ENCODE data around the gene PPIL6. TPM values are rescaled to one million over a fixed set of nuclear protein-coding genes. Genes with fewer than 3 reads are reported as not detected.

The PPIL6 gene
- total RNA-seq: 0.34 and 0.65 TPM in 2 replicates

DNA sequence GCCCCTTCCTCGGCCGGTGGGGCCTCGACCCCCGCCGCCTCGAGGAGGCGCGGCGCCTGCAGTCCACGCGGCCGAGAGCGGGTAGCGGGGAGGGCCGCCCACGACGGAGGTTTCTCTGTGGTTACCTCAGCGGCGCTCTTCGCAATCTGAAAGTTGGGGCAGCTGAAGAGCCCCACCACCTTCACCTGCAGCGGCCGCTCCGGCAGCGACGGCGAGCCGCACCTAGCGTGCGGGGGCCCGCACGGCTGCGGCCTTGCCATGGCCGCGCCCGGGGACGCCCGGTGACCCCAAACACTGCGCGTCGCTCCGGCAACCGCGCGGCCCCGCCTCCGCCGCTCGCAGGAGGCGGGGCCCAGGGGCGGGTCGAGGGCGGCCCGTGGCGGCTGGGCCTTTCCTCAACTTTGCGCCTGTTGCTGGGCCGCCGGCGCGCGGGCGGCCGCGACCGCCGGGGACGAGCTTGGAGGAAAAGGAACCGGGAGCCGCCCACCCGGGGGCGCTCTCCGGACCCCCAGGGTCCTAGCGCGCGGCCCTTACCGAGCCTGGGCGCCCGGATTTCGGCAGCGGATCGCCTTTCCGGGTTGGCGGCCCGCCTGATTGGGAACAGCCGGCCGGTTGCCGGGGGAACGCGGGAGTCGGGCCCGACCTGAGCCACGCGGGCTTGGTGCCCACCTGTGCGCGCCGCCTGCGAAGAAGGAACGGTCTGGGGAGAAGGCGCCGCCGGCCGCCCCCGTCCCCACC lies at the start of gene PPIL6, which contains the start of gene SMPD2:
Gene PPIL6 (minus strand): TSS at position 298 of the 738 bp plus-strand sequence. CDS start 38 bp downstream, at position 260.
Gene SMPD2 (plus strand): TSS at position 394 of the 738 bp plus-strand sequence. CDS start 398 bp downstream, outside the sequence.
- DNase-seq: peak; percentile 92

DNA sequence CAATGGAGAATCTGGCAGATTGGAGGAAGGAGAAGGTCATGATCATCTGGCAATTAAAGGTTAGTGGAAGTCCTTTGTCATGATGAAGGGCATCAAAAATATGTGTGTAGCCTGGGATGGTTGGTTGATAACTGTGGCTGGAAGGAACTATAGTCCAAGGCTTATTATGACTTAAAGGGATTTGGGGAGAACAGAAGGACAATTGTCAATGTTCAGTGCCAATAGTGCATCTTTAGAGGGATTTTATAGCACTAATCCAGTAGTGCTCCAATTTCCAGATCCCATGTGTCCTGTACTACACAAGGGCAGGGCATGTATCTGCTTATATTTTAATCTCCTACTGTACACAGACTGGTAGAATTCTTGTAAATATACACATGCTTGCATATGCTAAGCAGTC lies 47.6 kb upstream of the PPIL6 start:
- no peak for DNase-seq

DNA sequence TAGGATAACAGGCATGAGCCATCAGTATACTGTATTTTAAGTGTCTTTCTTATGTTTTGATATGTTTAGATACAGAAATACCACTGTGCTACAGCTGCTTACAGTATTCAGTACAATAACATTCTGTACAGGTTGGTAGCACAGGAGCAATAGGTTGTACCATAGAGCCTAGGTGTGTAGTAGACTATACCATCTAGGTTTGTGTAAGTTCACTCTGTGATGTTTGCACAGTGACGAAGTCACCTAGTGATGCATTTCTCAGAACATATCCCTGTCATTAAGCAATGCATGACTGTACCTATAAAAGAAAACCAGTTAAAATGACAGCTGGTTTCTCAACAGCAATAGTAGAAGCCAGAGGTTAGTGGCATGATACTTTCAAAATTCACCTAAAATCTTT lies 45.6 kb upstream of the PPIL6 start:
- DNase-seq: no peak

DNA sequence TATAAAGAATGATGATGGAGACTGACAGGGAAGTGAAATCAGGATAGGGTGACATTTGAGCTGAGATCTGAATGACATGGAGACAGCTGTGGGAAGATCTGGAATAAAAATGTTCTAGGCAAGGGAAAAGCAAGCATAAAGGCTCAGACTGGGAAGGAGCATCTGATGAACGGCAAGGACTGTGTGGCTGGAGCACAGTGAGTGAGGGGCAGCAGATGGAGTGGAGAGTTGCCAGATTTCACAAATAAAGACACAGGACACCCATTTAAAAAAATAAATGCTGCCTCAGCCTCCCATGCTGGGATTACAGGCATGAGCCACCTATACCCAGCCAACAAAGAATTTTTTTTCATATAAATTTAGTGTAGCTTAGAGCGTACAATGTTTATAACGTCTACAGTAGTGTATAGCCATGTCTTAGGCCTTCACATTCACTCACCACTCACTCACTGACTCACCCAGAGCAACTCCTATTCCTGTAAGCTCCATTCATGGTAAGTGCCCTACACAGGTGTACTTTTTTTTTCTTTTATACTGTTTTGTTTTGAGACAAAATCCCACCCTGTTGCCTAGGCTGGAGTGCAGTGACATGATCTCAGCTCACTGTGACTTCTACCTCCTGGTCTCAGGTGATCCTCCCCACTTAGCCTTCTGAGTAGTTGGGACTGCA lies 45.0 kb upstream of the PPIL6 start:
- no peak for DNase-seq

DNA sequence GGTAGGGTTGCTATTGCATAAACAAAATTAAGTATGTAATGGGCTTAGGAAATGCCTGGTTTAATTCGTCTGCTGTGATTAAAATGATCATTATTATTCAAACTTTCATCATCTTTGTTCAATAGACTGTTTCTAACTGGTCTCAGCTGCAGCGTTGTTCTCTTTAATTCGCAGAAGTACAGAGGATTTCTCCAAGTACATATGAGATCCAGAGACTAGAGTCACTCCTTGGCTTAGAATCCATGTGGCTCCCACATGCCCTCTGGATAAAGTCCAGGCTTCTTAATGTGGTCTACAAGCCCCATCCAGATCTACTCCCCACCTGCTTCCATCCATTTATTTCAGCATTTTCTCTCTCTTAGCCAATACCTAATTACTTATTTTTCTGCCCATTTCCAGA lies 43.7 kb upstream of the PPIL6 start:
- no peak for DNase-seq

DNA sequence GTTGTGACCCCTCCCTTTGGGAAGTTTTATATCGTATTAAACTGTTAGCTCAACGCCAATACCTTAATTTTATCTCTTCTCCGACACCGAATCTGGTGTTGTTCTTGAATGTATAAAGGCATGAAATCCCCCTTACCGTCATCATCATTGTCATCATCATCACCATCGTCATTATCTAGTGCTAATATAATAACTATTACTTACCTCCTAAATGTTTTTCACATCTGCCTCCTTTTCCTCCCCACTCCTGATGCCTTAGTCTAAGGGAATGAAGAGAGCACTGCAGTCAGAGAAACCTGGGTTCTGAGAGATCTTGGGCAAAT lies 43.3 kb upstream of the PPIL6 start:
- no peak for DNase-seq

DNA sequence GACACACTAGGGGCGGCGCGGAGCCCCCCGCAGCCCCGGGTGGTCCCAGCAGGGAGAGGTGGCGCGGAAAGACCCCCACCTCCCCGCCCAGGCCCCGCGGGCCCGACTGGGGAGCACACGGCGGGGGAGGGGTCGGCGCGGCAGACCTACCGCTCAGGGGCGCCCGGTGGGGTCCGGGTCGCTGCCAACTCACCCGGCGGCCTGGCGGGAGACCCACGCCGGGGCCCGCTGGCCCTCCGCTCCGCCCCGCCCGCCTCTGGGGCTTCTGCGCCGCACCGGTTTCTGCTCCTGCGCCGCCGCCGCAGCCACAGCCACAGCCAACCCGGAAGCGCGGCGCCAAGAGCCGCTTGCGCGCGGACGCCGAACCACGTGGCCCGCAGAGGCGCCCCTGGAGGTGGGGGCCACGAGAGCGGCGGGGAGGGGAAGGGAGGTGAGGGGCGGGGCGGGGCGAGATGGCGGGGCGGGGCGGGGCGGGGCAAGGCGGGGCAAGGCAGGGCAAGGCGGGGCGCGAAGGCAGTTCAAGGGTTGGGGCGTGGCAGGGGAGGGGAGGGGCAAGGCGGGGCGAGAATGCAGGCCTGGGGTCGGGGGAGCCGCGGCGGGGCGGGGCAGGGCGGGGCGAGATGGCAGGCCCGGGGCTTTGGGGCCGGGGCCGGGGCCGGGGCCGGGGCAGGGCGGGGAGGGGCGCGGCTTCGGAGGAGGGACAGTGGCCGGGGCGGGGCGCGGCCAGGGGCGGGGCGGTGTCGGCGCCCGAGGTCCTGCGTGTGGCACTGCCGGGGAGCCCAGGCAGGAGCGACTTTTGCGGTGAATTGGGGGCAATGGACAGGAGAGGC lies 42.7 kb upstream of the PPIL6 start, which contains the start of gene ZBTB24:
Gene ZBTB24 (minus strand): TSS at position 315 of the 830 bp plus-strand sequence. CDS start 1,193 bp downstream, outside the sequence.
- peak; percentile 91 for DNase-seq

DNA sequence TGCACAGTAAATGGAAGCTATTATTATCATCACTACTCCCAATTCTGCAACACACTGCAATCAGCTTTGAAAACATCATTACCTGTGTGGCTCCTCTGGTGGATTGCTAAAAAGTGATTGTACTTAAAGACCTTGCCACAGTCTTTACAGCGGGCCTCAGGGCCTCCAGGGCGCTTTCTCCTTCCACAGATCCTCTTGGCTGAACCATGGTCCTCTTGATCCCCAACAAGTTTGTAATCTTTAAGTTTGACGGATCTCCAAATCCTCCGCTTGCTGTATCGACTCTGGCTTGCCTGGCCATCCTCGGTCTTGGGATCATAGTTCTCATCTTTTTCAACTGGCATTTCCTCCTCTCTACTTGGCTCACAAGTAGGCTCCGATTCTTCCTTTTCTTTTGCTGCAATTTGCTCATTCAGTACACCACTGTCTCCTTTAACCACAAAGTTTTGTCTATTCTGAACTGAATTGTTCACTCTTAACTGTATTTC lies 40.6 kb upstream of the PPIL6 start:
- no peak for DNase-seq

DNA sequence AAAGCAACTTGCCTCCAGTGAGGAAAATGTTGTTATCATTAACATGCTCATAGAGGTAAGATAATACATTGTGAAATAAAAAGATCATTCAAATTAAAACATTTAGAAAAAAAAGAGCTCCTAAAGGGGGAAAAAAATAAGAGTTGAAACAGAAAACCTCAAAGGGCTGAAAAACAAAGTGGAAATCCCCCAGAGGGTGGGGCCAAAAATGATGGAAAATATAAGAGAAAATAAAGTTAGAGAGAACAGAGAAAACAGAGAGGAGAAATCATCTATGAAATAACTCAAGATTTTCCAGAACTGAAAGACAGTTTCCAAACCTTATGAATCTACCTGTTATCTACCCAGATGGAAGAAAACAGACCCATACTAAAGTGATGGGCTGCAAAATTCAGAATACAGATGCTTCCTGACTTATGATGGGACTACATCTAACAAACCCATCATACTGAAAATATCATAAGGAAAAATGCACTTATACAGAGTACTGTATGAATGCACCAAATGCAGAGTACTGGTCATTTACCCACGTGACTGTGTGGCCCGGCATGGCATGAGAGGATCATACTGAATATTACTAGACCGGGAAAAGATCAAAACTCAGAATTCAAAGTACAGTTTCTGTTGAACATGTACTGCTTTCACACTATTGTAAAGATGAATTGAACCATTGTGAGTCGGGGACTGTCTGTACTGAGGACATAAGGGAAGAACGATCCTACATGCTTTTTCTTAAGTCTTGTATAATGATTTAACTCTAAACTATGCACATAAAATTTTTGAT lies 38.6 kb upstream of the PPIL6 start:
- no peak for DNase-seq

DNA sequence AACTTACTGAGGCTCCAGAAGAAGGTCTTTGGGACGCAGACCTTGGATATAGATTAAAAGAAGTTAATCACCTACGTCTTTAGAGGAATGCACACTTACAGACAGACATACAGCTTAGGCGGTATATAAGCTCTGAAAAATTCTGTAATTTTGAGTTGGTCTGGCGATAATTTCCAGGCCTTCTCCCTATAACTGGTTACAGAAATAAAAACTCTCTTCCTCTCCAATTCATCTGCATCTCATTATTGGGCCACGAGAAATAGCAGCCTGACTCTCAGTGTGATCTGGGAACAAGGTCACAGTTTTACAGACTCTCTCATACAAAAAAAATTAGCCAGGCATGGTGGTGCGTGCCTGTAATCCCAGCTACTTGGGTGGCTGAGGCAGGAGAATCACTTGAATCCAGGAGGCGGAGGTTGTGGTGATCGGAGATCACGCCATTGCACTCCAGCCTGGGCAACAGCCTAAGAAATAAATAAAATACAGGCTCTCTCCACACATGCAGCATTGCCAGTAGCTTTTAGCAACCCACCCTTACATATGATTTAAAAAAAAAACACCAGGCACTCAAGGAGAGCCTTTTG lies 37.9 kb upstream of the PPIL6 start:
- no peak for DNase-seq

DNA sequence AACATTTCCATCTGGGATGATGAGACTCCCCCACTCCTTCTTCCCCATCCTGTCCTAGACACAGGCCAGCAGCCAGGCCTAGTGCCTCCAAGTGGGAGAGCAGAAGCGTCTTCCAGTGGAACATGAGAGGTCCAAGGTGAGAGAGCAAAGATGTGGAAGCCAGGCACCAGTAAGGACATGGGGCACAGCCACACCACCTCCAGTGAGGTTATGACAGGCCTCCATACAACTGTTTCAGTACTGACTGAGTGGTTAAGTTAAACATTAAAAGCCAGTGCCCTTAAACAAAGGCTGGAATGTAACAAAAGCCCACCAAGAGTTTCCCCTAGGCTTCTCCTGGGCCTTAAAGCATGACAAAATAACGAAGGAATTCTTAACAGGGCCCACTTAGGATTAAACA lies 37.3 kb upstream of the PPIL6 start:
- no peak for DNase-seq

DNA sequence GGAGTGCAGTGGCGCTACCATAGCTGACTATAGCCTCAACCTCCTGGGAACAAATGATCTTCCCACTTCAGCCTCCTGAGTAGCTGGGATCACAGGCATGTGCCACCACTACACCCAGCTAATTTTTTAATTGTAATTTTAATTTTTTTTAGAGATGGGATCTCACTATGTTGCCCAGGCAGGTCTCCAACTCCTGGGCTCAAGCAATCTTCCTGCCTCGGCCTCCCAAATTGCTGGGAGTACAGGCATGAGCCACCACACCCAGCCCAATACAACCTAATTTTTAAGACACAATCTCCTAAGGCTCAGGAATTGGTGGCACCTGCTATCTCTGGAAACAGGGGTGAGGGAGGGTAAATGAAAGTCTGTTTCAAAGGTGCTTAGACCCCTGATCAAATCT lies 36.8 kb upstream of the PPIL6 start:
- no peak for DNase-seq

DNA sequence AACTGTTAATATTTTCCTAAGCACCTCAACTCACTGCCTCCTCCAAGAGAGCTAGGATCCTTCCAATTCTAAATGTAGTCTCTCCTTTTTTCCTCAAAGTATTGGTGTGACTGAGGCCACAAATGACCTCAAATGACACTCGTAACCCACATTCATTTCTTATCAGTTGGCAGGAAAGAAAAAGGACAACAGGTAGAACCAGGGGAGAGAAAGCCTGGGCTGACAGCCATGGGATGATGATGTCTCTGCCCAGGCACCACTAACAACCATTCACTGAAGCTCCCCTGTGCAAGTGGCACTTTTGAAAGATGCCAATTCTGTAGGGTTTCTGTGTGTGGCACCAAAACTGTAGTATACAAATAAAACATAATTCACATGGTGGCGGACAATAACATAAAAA lies 35.2 kb upstream of the PPIL6 start:
- no peak for DNase-seq

DNA sequence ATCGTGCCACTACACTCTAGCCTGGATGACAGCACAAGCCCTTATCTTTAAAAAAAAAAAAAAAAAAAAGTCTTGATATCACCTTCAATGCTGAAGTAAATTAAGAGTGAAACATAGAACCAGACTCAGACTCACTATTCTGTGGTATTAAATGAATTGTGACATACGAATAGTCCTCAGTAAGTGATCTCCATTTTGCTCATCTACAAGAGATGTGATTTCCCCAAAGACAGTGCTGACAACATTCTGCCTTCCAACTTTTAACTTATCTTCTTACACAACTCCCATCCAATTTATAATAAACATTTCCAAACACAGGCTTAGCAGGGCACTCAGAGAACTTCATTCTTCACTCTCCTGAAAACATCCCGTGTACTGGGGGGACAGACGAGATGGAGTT lies 34.6 kb upstream of the PPIL6 start:
- no peak for DNase-seq

DNA sequence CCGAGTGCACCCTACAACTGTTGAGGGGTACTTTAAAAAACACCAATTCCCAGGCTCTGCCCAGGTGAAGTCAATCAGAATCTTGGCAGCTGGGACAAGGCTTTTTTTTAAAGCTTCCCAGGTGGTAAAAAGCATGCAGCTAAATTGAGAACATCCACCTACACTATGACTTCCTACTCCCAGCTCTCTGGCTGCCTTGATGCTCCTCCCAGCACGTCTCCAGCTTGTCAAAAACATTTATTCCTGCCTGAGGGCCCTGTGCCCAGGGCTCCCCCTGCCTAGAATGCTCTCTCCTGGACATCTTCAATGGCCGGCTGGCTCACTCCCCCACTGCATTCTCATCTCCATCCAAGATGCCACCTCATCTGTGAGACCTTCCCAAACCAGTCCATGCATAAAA lies 32.7 kb upstream of the PPIL6 start:
- DNase-seq: no peak

DNA sequence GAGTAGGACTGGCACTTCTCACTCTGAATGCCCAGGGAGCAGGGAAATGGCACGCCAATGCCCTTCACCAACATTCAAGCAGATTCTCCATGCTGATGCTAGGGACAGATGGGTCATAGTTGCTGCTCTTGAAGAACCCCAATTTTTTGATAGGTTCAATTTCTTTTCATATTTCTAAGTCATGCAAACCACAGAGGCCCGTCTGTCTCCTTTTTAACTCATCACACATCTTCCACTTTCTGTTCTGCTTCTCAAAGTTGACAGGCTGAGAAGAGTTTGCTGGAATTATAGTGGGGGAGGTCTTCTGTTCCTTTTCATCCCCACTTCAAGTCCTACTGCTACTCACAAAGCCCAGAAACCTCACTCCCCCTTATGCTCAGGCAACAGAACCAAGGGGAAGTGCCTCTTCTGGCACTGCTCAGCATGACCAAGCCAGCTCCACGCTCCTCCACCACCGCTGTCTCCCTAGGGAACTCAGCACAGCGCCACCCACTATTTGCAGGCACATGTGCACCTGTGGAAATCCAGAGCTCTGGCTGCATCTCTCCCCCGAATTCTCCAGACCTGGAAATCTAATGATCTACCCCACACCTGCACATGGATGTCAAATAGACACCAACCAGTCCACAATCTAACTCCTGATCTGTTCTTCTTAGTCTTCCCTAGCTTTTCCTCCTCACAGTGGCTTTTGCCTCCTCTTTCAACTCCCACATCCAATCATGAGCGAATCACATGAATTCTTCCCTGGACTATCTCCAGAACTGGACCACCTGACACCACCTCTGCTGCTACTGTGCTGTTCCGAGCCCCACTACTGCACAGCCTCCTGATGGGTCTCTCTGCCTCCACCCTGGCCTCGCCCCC lies 31.9 kb upstream of the PPIL6 start:
- DNase-seq: no peak

DNA sequence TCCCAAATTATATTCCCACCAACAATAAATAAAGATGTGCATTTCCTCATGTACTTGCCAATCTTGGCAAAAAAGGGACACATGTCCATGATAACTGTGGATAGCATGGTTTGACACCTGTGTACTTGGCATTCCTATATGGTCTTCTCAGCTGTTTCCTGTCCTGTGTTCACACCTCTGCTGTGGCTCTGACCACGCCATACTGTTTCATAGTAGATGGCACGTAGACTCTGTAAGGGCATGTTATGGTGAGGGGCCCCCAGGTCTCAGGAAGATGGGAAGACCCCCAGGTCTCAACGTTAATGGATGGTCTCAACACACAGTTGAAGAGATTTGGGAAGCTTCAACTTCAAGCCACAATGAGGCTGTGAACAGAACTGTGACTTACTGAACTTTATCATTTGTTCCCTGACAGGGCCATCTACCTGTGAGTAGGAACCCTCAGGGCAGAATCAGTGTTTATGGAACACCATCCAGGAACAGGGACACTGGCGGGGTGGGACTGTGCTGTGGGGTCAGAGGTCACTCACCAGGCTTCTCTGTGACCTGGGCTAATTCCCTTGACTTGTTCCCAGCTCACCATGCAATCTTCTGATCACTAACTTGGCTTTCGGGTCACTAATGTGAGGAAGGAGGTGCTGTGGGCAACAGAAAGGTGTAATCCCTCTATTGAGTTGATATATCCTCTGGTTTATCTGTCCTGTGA lies 30.8 kb upstream of the PPIL6 start:
- no peak for DNase-seq

DNA sequence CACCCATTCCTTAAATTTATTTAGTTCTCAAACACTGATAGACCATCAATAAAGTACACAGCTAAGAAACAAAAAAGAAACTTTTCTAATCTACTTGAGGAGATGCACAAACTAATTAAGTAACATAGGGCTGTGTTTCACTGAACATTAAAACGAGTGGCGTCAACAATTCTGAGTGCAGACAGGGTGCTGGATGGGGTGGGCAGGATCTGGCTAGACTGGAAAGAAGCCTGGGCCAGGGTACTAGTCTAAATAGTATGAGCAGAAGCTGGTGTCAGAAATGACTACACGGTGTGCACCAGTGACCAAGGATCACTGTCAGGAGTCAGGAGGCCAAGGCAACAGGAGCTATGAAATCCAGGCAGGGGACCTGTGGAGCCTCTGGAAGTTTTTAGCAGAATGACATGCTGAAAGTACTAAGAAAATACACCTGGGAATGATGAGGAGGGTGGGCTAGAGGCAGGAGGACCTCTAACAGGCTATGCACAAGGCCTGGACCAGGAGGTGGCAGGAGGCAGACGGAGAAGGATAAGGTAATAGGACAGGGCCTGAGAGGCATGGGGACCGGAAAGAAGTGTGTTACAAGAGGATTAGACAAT lies 29.3 kb upstream of the PPIL6 start:
- no peak for DNase-seq

DNA sequence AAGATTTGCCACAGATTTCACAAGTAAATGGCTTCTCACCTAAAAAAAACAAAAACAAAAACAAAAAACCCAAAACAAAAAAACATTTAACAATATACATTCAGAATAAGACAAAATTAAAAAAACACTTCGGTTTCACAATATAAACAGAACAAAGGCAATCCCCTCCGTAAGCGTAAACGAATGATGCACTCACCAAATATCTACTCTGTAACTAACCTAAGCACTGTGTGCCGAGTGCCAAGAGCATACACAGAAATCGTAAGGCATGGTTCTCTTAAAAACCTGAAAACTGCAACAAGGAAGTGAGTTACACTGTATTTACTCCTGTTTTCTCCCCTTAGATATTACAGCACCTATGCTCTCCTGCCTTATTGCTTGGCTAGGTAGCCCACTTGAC lies 27.3 kb upstream of the PPIL6 start:
- no peak for DNase-seq
